Ectodermal cell (in vitro differentiated cells): Measurements from ENCODE around the gene DHDDS.

Experiments used
- H3K27ac ChIP-seq: 2 replicates; pipeline ENCODE4 v1.7.0; 2013; ENCODE audit warnings: mild to moderate bottlenecking, low read depth, low read length; ENCODE audit not compliant: insufficient read depth, poor library complexity, severe bottlenecking
- H3K27me3 ChIP-seq: 2 replicates; pipeline ENCODE4 v1.7.0; 2013; ENCODE audit warnings: mild to moderate bottlenecking, low read length; ENCODE audit not compliant: insufficient read depth, control insufficient read depth, poor library complexity, severe bottlenecking
- H3K36me3 ChIP-seq: one replicate; pipeline ENCODE4 v1.7.0; 2013; ENCODE audit warnings: low read length; ENCODE audit not compliant: control insufficient read depth, insufficient read depth
- H3K4me1 ChIP-seq: one replicate; pipeline ENCODE4 v1.7.0; 2013; ENCODE audit warnings: low read length; ENCODE audit not compliant: control insufficient read depth, insufficient read depth
- H3K4me3 ChIP-seq: 2 replicates; pipeline ENCODE4 v1.7.0; 2013; ENCODE audit warnings: low read depth, low read length, control low read depth; ENCODE audit not compliant: insufficient read depth
- H3K9me3 ChIP-seq: 2 replicates; pipeline ENCODE4 v1.7.0; 2013; ENCODE audit warnings: mild to moderate bottlenecking, low read length, moderate library complexity; ENCODE audit not compliant: control insufficient read depth
- WGBS, 2 experiments: methylation state at CpG; one replicate each; pipeline ENCODE4 v1.1.7; 2013; ENCODE audit warnings: missing lambda C conversion rate in 2 of 2; 5-methylcytosine and 5-hydroxymethylcytosine counted together

DHDDS gene

DNA sequence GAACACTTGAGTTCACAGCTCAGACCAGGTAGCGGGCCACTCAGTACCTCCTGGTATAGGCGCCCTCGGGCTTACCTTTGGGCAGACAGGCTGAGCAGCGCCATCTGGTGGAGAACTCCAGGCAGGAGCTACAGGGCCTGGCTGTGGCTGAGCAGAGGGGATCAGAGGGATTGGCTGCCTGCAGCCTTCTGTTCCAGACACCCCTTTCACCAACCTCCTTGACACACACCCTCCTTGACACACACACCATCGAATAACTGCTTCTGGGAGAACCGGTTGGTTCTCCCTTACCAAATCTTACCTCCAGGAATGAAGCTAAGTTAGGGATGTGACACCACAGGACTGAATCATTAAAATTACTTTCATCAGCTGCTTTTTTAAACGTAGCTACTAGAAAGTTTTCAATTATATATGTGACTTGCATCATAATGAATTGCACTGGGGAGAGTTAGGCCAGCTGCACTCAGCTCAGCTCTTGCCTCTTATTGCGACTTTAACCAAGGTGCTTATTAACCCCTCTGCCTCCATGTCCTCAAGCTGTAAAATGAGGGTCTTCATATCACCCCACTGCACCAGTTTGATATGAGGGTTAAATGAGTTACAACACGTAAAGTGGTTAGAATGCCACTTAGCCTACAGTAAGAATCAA, 14.9 kb upstream of the DHDDS start:
- Histone ChIP-seq H3K9me3 (no peaks in the 10 kb centered on the region), H3K27me3 (no peaks in the 10 kb centered on the region), H3K36me3 (peaks cover 2% of the 10 kb centered on the region), H3K27ac (peak overlapping the region; percentile 76), H3K4me1 (peaks cover 58% of the 10 kb centered on the region), H3K4me3 (no peak overlapping the region)
- WGBS, 2 experiments: 12 to 24% methylated on average over 7 to 9 of the region's 9 CpGs

DNA sequence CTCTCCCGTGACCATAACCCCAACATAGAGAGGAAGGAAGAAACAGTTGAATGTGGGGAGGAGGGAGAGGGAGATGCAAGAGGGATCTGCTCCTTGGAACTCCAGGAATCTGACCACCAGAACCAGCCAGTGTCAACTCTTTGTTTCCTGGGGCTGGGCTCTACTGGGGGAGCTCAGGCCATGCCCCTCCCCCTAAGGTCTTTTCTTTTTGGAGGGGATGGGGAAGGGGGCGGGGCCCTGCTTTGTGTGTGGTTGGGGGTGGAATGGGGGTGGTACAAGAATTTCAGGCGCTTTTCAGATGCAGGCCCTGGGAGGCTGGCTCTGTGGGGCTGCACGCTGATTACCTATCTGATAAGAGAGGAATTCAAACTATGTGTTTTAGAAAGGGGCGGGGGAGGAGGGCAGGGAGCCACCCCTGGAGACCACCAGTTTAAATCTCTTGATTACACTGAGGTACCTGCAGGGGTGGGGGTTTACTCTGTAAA, 13.2 kb upstream of the DHDDS start:
- H3K4me3 ChIP-seq: peak overlapping the region; percentile 32
- H3K27me3 ChIP-seq: no peaks in the 10 kb centered on the region
- H3K9me3 ChIP-seq: no peaks in the 10 kb centered on the region
- peak overlapping the region; percentile 99 for H3K27ac ChIP-seq
- H3K4me1 ChIP-seq: peaks cover 56% of the 10 kb centered on the region
- peaks cover 11% of the 10 kb centered on the region for H3K36me3 ChIP-seq
- WGBS, 2 experiments: 1 to 3% methylated on average over 4 to 5 of the region's 5 CpGs

DNA sequence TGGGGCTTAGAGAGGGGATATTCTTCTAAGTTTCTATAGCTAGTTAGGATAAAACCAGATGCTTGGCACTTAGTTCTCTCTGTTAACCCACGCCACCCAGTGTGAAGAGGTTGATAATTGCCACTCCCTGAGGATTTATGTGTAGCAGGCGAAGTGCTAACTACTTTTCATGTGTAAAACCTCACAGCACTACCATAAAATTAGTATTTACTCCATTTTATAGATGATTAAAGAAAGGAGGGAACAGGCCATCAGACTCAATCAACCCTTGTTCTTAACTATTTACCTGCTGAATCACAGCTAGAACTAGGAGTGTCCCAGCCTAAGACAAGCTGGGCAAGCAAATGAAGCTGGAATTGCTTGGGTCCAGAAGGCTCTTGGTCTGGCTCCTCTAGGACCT, 12.6 kb upstream of the DHDDS start:
- 62% methylated on average over 2 of the region's 2 CpGs; no CpG with 5 or more reads in 1 of the 2 experiments for WGBS, 2 experiments
- H3K27ac ChIP-seq: peak overlapping the region; percentile 99
- peaks cover 11% of the 10 kb centered on the region for H3K36me3 ChIP-seq
- no peaks in the 10 kb centered on the region for H3K9me3 ChIP-seq
- no peaks in the 10 kb centered on the region for H3K27me3 ChIP-seq
- peak overlapping the region; percentile 1 for H3K4me3 ChIP-seq
- peaks cover 50% of the 10 kb centered on the region for H3K4me1 ChIP-seq

DNA sequence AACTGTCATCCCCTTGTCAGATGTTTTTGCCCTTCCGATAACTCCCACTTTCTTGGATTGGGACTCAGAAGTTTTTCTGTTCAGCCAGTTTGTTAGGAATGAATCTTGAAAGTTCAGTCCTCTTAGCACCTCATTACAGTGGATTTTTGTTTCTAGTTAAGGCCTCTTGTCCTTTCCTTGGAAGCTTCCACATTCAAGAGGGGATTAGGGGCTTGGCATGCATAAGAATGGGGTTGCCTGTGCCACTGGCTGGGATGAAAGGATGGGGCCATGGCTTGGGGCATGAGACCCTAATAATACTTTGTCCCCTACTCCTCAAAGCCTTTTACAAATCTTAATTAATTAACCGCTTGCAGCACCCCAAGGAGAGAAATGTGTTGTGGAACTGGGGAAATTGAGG, 2.4 kb upstream of the DHDDS start:
- H3K4me1 ChIP-seq: peaks cover 10% of the 10 kb centered on the region
- H3K36me3 ChIP-seq: peaks cover 37% of the 10 kb centered on the region
- no peaks in the 10 kb centered on the region for H3K9me3 ChIP-seq
- no peak overlapping the region for H3K4me3 ChIP-seq
- peak overlapping the region; percentile 82 for H3K27ac ChIP-seq
- WGBS, 2 experiments: 22 to 64% methylated on average over 1 to 2 of the region's 2 CpGs
- no peaks in the 10 kb centered on the region for H3K27me3 ChIP-seq

DNA sequence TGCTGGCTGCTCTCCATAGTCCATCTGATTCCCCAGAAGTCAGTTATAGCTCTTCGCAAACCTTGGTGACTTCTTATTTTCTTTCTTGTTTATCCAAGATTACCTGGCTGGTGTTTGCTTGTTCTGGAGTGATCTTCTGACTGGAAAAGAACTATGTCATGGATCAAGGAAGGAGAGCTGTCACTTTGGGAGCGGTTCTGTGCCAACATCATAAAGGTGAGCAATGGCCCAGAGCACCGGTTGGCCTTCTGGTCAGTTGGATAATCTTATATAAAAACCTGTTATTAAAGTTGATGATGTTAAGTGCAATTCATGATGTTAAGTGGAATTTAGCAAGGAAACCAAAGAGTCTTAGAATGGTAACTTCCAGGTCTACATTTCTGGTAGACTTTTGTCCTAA, 672 bp downstream of the DHDDS start:
- Histone ChIP-seq H3K36me3 (peaks cover 15% of the 10 kb centered on the region), H3K27ac (peak overlapping the region; percentile 85), H3K4me1 (peaks cover 10% of the 10 kb centered on the region), H3K27me3 (no peaks in the 10 kb centered on the region), H3K4me3 (peak overlapping the region; percentile 72), H3K9me3 (no peaks in the 10 kb centered on the region)
- WGBS, 2 experiments: 84 to 90% methylated on average over 3 of the region's 3 CpGs

DNA sequence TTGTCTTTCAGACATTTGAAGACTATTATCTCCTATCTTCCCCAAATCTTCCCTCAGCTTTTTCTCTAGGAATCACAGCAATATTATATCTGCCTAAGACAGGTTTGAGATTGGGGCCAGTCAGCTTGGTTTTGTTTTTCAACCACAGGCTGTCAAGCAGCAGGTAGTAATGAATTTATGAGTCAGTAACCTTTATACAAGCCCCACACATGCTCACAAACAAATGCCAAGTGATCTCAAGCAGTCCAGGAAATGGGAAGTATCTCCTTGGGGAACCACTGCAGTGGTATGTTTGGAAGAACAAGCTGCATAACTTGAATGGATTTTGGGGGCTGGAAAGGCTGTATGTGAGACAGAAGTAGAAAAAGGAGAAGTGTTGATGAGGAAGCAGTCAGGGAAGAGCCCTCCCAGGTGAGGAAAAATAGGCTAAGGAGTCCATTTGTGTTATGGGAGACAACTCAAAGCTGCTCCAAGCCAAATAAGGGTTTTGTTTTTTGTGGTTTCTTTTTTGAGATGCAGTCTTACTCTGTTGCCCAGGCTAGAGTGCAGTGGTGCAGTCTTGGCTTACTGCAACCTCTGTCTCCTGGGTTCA, 2.1 kb downstream of the DHDDS start:
- Histone ChIP-seq H3K36me3 (peaks cover 25% of the 10 kb centered on the region), H3K4me3 (no peak overlapping the region), H3K4me1 (peaks cover 10% of the 10 kb centered on the region), H3K9me3 (no peaks in the 10 kb centered on the region), H3K27me3 (no peaks in the 10 kb centered on the region), H3K27ac (no peak overlapping the region)

DNA sequence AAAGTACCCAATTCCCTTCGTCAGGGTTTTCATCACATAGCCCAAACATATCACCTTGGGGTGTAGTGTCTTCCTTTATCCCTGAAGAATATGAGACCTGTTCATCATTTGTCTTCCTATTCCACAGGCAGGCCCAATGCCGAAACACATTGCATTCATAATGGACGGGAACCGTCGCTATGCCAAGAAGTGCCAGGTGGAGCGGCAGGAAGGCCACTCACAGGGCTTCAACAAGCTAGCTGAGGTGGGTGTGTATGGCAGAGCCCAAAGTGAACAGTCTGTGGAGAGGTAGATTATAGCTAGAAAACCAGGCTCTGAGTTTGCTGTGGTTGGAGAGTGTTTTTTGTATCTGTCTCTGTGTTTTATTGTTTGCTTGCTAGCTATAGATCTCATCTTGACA, 5.9 kb downstream of the DHDDS start:
- Histone ChIP-seq H3K4me1 (no peaks in the 10 kb centered on the region), H3K27ac (no peak overlapping the region), H3K36me3 (peaks cover 44% of the 10 kb centered on the region), H3K27me3 (no peaks in the 10 kb centered on the region), H3K9me3 (no peaks in the 10 kb centered on the region), H3K4me3 (no peak overlapping the region)
- WGBS, 2 experiments: 96 to 98% methylated on average over 6 of the region's 6 CpGs

DNA sequence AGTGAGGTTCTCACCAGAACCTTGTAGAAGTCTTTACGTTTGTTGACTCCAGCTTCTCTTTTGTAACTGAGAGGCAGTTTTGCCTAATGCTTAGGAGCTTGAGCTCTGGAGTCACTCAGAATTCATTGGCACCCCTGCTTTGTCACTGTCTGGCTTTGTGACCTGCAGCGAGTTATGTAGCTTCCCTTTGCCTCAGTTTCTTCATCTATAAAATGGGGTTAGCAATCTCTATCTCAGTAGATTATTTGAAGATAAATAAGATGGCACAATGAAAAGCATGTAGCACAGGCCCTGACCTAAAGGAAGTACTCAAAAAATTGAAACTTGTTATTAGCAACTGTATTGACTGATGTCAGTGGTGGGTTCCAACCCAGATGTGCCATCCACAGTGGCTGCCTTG, 8.1 kb downstream of the DHDDS start:
- Histone ChIP-seq H3K4me3 (no peak overlapping the region), H3K27me3 (no peaks in the 10 kb centered on the region), H3K9me3 (no peaks in the 10 kb centered on the region), H3K4me1 (no peaks in the 10 kb centered on the region), H3K27ac (no peak overlapping the region), H3K36me3 (peaks cover 54% of the 10 kb centered on the region)
- 97 to 100% methylated on average over 2 of the region's 2 CpGs for WGBS, 2 experiments

DNA sequence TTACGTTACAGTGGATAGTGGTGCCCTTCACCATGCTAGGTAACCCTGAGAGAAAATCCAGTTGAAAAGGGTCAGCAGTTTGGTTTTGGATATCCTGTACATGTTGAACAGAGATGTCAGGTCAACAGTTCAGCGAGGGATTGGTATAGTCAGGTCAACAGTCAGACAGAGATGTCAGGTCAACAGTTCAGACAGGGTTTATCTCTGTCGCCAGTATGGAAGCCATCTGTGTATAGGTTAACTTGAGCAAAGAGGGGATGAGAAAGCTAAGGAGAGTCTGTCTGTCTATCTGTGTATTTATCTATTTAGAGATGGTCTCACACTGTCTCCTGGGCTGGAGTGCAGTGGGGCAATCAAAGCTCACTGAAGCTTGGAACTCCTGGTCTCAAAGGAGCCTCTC, 17.7 kb downstream of the DHDDS start:
- no peak overlapping the region for H3K27ac ChIP-seq
- H3K4me3 ChIP-seq: no peak overlapping the region
- no peaks in the 10 kb centered on the region for H3K9me3 ChIP-seq
- H3K27me3 ChIP-seq: no peaks in the 10 kb centered on the region
- no peaks in the 10 kb centered on the region for H3K4me1 ChIP-seq
- WGBS, 2 experiments: 95 to 98% methylated on average over 3 of the region's 3 CpGs
- H3K36me3 ChIP-seq: peaks cover 12% of the 10 kb centered on the region

DNA sequence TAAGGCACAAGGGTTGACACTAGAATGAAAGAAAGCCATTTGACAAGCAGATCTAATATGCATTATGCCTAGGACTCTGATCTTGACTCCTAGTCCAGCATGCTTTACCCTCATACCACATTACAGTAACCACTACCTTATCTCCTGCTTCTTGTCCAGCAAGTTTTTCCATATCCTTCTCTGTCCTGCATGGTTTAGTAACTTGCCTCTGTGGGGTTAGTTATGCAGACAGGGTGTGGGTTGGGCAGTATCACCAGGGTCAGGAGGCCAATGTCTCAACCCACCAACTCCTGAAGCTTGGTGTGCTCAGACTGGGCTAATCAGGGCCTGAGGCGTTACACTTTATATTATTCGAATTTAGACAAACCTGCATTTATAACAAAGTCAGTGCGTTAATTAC, 18.8 kb downstream of the DHDDS start:
- no peaks in the 10 kb centered on the region for H3K9me3 ChIP-seq
- peaks cover 12% of the 10 kb centered on the region for H3K36me3 ChIP-seq
- 95 to 96% methylated on average over 3 of the region's 3 CpGs for WGBS, 2 experiments
- H3K27ac ChIP-seq: no peak overlapping the region
- no peaks in the 10 kb centered on the region for H3K27me3 ChIP-seq
- H3K4me1 ChIP-seq: no peaks in the 10 kb centered on the region
- H3K4me3 ChIP-seq: no peak overlapping the region
